Ecto neural progenitor cell (in vitro differentiated cells): ENCODE data around the gene FAM120B.
A peak's percentile ranks its signal among the peaks of the same experiment; 100 is the strongest.

Source experiments
- DNase-seq: peaks from one replicate; pipeline ENCODE4 v3.0.0-alpha.2; 2018; ENCODE audit warnings: low spot score

The FAM120B gene

DNA sequence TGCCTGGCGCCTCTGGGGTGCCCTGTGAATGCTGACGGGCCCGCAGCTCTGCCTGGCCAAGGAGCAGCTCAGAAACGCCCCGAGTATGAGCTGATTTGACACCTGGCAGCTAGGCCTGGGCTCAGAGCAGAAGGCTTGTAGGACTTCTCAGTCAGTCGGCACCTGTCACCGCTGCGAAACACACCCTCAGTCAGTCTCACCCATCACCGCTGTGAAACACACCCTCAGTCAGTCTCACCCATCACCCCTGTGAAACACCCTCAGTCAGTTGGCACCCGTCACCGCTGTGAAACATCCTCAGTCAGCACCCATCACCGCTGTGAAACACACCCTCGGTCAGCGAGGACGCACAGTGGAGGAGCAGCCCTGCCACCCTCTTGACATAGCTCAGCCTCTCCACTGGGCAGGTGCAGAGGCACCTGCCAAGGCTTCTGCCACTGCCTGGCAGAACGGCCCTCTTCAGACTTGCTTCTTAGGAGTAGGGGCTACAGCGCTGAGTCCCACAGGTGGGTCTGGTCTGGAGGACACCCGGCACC is 137.6 kb downstream of the FAM120B start:
- DNase-seq = no peak

DNA sequence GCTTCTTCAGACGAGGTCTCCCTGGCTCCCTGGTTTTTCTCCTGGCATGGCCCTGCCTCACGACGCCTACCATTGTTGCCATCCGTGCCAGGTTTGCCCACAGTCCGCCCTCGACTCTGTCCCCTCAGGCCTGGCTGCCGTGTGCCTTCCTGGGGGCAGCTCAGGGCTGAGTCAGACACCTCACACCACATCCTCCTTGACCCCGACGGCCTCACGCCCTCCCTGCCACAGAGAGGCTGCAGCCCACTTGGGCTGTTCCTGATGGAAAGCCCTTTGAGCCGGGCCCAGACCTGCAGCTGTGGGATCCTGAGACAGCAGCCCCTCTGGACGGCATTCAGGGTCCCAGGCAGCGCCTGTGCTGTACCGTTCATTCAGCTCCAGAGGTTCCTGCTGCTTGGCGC is 138.3 kb downstream of the FAM120B start:
- no peak for DNase-seq

DNA sequence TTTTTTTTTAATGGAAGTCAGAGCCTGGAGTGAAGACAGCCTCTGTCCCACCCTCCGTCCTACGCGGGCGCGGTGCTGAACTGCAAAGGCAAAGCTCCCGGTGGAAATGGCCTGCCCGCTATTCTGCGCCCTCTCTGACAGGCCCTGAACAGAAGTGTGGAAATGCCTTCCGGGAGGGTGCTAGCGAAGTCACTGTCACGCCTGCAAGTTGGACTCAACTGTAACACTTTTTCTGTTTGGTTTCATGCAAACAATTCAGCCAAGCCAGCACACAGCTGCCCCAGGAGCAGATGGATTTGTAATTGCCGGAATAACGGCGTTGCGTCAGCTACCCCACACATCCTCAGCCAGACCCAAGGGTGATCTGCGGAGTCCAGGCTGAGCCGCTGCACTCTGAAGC is 138.9 kb downstream of the FAM120B start:
- DNase-seq = no peak

DNA sequence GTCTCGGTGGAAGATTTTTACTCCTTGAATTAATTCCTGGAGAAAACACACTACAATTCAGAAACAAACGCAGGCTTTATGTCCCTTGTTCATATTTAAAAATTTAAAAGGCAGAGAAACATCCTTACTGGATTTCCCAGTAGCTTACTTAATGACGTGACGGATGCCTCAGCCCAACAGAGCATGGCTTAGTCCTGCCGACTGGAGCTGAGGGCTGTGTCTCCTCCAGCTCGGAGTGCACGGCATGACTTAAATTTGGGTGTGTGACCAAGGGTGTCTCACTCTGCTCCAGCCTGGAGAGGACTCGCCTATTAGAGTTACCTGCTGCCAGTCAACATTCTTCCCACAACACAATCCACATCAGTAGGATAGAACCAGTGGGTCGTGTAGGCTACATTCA is 139.4 kb downstream of the FAM120B start:
- DNase-seq = no peak

DNA sequence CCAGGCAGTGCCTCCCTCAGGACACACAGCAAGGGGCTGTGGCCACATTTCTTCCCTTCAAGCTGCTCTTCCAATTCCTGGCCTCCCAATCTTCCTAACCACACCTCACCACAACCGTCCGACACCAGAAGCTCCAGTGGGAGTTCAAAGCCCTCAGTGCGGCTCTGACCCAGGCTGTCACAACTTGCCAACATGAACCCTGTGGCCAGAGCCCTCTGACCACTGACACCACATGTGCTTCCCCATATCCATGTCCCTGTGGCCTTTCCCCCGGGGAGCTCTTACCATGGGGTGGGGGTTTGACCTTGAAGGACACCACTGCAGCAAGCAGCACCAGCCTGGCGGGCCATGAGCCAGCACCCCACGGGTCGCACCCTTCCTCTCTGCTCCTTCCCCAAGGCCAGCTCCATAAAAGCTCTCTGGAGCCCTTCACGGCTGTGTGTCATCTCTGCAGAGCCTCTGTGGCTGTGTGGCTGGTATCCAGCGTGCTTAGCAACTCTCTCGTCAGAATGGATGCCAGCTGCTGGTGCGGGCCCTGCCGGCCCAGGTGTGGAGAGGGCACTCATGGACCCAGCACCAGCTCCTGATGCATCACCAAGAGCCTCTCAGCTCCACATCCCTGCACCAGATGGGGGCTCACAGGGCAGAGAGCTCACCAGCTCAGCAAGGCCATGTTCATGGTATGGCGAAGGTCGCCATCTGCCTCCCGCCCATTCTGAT is 140.4 kb downstream of the FAM120B start:
- no peak for DNase-seq

DNA sequence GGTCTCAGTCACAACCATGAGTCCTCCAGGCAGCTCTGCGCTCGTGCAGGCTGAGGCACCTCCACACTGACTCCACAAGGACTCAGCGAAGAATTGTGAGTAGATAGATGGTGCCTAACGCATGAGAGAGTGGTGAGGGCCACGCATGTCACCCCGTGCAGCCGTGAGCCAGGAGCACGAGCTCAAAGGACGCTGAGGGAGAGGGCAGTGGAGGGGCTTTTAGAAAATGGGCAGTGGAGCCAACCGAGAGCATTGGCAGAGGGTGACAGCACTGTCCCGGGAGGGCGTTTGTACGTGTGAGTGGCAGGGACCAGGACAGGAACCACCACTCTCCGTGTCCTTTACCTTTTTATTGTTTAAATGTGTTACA is 141.0 kb downstream of the FAM120B start:
- DNase-seq = no peak

DNA sequence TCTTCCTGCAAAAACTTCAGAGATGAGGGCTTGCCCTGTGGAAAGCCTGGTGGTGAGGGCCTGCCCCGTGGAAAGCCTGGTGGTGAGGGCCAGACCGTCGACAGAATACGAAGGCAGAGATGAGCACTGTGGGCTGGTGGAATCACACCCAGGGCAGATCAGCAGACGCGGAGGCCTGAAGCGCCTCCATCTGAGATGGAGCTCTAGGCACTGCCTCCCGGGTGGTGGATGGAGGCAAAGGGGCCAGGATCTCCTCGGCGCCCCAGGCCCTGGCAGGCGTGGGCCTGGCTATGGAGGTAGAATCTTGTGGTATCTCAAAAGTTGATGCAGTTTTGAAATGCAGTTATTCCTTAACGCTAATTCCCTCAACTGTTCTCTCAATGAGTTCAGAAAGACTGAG is 141.8 kb downstream of the FAM120B start:
- DNase-seq = no peak

DNA sequence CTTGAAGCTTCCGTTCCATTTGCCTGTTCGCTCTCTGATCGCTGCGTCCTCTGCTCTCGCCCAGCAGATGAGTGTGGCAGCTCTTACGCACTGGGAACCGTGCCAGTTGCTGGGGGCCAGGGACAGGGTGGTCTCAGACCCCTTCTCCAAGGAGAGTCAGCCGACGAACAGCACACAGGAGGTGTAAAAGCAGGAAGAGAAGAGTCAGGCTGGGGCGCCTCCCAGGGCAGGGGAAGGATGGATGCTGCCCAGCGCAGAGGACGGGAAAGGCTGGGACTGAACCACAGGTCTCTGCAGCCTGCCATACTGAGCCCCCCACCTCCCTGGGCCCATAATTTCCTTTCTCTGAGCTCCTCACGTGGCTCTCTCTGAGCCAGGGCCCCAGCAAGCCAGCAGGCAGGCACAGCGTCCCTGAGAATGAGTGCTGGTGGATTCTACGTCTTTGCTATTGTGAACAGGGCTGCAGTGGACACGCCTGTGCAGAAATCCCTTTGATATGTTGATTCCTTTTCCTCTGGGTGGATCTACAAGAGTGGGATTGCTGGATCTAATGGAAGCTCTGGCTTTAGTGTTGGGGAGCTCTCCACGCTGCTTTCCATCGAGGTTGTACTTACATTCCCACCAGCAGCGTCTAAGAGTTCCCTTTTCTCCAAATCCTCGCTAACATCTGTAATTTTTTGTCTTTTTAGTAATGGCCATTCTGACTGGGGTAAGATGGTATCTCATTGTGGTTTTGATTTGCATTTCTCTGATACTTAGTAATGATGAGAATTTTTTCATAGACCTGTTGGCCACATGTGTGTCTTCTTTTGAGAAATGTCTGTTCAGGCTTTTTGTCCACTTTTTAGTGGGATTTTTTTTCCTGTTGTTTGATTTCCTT is 142.4 kb downstream of the FAM120B start:
- peak; percentile 45 for DNase-seq

DNA sequence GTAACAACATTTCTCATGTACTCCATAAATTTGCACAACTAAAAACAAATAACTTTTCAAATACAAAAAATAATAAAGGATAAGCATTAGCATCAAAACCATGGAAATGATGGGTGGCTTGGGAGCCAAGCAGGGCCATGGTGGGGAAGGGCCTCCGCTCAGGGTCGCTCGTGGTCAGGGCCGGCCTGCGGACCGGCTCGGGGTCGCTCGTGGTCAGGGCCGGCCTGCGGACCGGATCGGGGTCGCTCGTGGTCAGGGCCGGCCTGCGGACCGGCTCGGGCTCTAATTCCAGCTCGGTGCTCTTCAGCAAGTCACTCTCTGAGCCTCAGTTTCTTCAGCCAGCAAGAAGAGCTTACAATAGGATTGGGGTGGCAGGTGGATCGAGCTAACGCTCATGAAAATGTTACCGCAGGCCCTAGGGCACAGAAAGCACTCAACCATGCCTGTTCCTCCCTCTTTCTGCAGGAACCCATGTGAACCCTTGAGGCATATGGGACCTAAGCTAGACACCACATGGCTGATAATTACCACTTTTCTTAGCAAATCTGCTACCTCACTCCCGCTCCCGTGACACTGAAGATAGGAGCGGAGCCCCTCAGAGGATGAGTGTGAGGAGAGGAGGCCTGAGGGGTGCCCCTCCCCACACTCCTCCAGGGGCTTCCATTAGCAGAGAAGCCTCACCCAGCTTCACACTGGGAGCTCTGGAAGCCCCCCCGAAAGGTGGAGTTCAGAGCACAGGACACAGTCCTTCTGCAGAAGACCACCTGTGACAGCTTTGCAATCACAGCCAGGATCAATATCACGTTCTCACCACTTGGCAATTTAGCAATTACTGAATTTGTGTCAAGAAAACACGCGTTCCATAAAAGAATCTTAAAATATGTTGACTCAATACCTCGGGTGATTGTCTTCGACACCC is 143.5 kb downstream of the FAM120B start:
- DNase-seq = peak; percentile 63

DNA sequence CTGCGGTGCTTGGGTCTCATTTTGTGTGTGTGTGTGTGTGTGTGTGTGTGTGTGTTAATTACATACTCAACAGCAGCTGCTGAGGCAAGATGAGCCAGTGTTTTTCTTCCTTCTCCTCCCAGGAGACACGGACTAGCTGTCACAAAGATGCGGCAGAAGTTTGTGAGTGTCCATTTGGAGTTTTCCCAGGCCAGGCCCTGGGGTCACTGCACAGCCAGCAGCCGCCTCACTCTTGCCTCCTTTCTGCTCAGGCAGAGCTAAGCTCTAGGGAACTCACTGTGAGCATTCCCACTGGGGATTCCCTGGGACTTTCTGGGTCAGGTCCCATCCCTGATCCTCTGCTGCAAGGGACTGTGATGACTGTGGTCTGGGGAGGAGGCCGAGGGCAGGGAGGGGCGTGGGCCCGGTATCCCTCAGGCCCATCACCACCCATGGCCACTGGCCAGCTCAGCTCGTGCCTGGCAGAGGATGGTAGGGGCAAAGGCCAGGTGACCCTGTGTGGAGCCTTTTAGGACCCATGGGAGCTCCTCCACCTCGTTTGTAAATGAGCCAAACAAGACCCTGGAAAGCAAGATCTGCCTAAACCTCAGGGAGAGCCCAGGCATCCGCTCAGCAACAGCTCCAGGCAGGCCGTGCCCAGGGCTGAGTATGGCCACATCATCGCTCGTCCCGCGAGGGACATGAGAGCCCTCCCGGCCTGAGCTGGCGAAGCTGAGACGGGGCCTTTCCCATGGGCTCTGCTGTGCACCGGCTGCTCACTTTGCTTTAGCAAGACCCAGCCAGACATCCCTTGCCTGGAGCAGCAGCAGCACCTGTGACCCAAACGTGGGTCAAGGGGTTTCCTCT is 144.6 kb downstream of the FAM120B start:
- DNase-seq = no peak

DNA sequence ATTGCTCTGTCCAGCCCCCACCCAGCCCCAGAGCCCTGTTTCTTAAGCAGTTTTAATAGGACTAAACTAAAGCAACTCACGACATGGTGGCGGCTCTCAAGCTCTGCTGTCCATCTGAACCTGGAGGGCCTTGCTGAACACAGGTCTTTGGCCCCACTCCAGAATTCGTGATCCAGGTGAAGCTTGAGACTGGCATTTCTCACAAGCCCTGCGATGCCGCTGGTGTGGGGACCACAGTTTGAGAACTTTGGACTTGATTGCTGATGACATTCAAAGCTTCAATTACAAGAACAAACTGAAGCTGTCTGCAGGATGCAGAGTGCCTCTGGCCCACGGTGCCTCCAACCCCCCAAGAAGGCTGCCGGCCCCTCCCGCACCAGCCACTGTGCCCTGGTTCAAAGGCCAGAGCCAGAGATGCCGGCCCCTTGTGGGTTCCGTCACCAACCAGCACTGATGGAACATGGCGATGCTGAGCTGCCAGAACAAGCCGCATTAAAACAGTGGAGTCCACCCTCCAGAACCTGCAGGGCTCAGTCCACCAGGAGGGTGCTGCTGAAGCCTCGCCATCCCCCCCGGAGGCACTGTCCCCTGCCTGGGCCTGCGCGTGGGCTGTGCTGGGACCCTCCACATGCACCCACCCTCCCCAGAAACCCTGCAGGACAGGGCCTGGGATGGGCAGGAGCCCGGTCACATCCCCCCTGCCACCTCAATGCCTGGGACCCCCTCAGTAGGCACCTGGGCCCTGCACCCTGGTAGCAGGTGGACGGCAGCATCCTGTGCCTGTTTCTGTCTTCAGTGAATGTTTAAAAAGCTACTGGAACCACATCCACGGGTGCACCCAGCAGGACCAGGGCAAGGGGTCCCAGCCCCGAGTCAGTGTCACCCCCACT is 145.4 kb downstream of the FAM120B start:
- DNase-seq = no peak

DNA sequence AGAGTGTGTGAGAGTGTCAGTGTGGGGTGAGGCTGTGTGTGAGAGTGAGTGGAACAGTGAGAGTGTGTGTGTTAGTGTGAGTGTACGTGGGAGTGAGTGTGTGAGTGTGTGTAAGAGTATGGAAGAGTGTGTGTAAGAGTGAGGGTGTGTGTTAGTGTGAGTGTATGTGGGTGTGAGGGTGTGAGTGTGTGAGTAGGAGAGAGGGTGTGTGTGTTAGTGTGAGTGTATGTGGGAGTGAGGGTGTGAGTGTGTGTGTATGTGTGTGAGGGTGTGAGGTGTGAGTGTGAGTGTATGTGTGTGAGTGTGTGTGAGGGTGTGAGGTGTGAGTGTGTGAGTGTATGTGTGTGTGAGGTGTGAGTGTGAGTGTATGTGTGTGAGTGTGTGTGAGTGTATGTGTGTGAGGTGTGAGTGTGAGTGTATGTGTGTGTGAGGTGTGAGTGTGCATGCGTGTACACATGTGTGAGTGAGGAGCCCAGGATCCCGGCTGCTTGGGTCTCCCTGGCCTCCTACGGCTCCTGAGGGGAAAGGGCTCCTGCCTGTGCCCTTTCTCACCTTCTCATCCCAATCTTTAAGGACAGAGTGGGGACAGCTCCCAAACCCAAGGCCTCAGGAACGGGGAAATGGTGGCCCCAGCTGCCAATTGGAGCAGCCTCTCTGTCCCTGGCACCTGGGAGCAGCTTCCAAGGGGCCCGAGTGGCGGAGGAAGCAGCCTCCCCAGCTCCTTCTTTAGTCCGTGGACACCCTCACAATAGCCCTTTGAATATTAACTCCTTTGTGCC is 146.4 kb downstream of the FAM120B start:
- DNase-seq = no peak

DNA sequence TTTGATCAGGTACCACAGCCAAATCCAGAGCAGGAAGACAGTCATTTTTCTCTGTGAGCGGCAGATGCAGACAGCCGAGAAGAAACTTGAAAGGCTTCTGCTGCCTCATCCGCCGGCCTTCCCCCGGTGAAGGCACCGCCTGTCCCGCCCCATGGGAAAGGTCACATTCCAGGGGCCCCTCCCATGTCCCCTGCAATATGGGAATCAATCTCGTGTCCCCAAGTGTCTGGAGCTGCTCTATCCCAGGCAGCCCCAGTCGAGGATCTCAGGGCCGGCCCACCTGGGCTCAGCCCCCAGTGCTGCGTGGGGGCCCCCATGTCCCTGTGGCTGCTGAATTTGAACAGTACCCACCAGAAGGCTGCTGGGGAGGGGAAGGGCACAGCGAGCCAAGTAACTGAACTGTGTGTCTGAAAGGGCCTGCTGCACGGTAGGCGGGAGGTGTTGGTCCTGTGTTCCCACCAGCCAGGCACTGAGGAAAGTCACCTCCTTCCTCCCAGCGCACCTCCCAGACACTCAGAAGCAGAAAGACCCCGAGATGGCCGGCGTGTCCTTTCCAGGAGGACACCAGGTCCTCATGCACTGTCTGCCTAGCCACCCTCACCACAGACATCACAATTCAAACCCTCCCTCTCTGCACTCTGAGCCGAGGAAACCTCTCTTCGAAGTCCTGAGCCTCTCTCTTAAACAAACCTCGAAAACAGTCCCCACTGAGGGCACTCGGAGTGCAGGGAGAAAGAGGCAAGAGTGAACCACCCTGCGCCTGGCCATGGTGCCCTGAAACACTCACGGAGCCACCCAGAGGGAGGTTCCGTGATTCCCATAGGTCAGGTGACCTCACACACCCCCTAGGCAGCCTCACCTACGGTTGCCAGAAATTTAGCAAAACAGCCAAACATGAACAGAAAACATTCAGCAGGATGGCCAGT is 147.3 kb downstream of the FAM120B start:
- no peak for DNase-seq

DNA sequence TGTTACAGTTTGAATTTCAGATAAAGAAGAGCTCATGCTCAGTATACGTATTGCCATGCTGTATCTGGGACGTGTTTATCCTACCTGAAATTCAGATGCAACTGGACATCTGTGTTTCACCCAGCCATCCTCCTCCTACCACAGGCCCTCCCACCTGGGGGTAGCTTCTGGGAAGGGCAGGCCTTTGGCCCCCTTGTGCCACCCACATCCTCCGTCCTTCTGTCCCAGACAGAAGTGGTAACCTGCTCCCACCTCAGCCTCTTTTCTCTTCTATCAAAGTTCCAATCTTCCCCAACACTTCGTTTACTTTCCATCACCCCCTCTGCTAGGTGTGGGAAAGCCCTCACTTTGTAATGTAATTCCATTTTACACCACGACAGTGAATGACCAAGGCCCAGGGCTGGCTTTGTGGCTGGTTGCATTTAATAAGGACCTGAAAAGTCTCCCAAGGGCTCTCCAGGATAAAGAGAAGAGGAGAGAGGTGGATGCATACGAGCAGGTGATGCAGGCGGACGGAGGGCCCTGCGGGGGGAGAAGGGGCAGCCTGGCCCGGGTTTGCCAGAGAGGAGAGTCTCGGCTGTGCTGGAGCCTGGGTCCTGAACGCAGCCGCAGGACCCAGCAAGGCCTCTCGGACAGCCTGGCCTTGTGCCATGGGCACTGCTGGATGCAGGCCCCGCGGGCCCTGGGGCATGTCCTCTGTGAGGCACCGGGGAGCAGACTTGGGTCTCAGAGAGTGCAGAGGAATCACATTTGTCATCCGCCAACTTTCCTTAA is 148.1 kb downstream of the FAM120B start:
- no peak for DNase-seq

DNA sequence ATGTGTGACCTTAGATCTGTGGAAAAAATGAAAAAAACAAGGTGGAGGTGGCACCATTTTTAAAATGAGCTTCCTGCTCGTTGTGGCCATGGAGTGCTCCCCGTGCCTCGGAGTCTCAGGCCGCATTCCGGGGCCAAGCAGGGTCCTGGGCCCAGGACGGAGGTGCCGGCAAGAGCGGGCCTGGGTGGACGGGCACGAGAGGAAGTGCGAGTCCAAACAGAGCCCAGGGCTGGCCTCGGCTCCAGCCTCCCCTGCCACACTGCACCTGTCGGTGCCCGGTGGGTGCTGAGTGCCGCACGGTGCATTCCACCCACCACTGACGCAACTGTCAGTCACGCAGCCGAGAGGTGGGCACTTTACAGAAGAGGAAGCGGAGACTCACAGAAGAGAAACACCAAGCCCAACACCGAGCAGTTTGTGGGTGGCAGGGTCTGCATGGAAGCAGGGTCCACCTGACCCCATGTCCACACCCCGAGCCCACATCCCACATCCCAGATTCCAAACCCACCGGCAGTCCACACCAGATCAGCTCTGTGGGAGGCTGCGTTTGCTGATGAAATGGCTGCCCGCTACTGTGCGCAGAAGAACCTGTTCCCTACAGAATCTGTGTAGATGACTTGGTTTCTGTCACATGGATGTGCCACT is 148.9 kb downstream of the FAM120B start:
- no peak for DNase-seq

DNA sequence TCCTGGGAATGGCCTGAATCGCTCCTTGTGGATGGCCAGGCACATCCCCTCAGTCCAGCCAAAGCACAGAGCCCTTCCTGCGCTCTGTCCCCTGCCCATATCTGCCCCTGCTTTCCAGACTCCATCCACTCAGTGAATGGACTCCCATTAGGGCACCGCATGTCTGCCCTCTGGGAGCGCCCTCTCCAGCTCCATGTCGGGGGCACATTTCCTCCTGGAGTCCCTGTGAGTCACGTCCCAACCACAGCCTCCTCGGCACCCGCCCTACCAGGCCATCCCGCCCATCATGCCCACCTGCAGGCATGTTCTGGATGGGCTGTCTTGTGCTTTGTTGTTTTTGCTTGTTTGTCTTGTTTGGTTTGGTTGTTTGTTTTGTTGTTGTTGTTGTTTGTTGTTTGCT is 149.8 kb downstream of the FAM120B start:
- no peak for DNase-seq
